HepG2 (cell line): Measurements from ENCODE around the gene SBK2. TPM values are rescaled to one million over a fixed set of nuclear protein-coding genes. Genes with fewer than 3 reads are reported as not detected.

Experiments used
- ATF1 ChIP-seq: IDR thresholded peaks from 2 replicates; pipeline ENCODE4 v1.6.1; 2016; ENCODE audit warnings: mild to moderate bottlenecking, control low read depth
- NCOA5 ChIP-seq: sonication (generic); formaldehyde crosslinking; IDR thresholded peaks from 2 replicates; pipeline ENCODE4 v1.4.0; 2020; ENCODE audit warnings: missing genetic modification reagents
- PHF20 ChIP-seq: sonication (generic); formaldehyde crosslinking; IDR thresholded peaks from 2 replicates; pipeline ENCODE4 v1.5.0; 2020; ENCODE audit warnings: mild to moderate bottlenecking, missing genetic modification reagents
- RFXAP ChIP-seq: sonication (generic); formaldehyde crosslinking; IDR thresholded peaks from 2 replicates; pipeline ENCODE4 v1.4.0; 2020; ENCODE audit warnings: missing genetic modification reagents, borderline replicate concordance
- SP5 ChIP-seq: IDR thresholded peaks from 2 replicates; pipeline ENCODE4 v1.6.1; 2016; ENCODE audit warnings: low read depth, borderline replicate concordance
- TARDBP ChIP-seq: sonication (generic); formaldehyde crosslinking; IDR thresholded peaks from 2 replicates; pipeline ENCODE4 v1.8.0; 2022; ENCODE audit warnings: mild to moderate bottlenecking, missing genetic modification reagents
- TCF12 ChIP-seq, 2 experiments: fragments of 450-650 bp in 1 of 2; sonication (generic) in 1 of 2; formaldehyde crosslinking in 1 of 2; IDR thresholded peaks; 2 replicates each; pipeline versions ENCODE4 v1.6.1 to v1.8.0; 2017 to 2022; ENCODE audit warnings: antibody characterized with exemption in 1 of 2, mild to moderate bottlenecking in 1 of 2, missing genetic modification reagents in 1 of 2, moderate library complexity in 1 of 2
- ZNF644 ChIP-seq: IDR thresholded peaks from 2 replicates; pipeline ENCODE4 v1.6.1; 2016; ENCODE audit warnings: low read depth
- ZNF672 ChIP-seq: sonication (generic); formaldehyde crosslinking; IDR thresholded peaks from 2 replicates; pipeline ENCODE4 v1.8.1; 2022; ENCODE audit warnings: missing genetic modification reagents
- ZNF780A ChIP-seq: sonication (generic); formaldehyde crosslinking; IDR thresholded peaks from 2 replicates; pipeline ENCODE4 v1.8.0; 2022; ENCODE audit warnings: mild to moderate bottlenecking, missing genetic modification reagents, moderate library complexity
- ZNF816 ChIP-seq: sonication (generic); formaldehyde crosslinking; IDR thresholded peaks from 2 replicates; pipeline ENCODE4 v1.8.0; 2022; ENCODE audit warnings: missing genetic modification reagents, mild to moderate bottlenecking, borderline replicate concordance
- ZSCAN25 ChIP-seq: sonication (generic); formaldehyde crosslinking; IDR thresholded peaks from 2 replicates; pipeline ENCODE4 v1.8.0; 2022; ENCODE audit warnings: mild to moderate bottlenecking, missing genetic modification reagents
- polyA plus RNA-seq, 8 experiments: library from polyadenylated mRNA; depleted of rRNA in 3 of 8; stranded (reverse) in 7 of 8; unstranded in 1 of 8; fragments of >200 nt; fragmentation: Illumina TruSeq in 4 of 8; extraction: Trizol in 4 of 8; gene quantifications; 2 replicates each; pipeline versions ENCODE4 v1.2.1 to v1.2.3, GENCODE V29; 2011 to 2016; ENCODE audit warnings: low read depth in 4 of 8, missing spikeins in 1 of 8, mixed read lengths in 1 of 8; ENCODE audit not compliant: insufficient read depth in 1 of 8
- total RNA-seq, 5 experiments: library from RNA; depleted of rRNA; stranded (reverse); fragments of >200 nt; fragmentation: Illumina TruSeq; extraction: Trizol; gene quantifications; 2 replicates each; pipeline ENCODE4 v1.2.3, GENCODE V29; 2016; ENCODE audit warnings: low read depth in 1 of 5
- TF ChIP-seq, protein P1 (sequence below): sonication (generic); formaldehyde crosslinking; IDR thresholded peaks from 2 replicates; pipeline ENCODE4 v1.5.0; 2020; ENCODE audit warnings: missing genetic modification reagents
- TF ChIP-seq, protein P2 (sequence below): sonication (generic); formaldehyde crosslinking; IDR thresholded peaks from 2 replicates; pipeline ENCODE4 v1.5.0; 2020; ENCODE audit warnings: missing genetic modification reagents, mild to moderate bottlenecking, borderline replicate concordance
- TF ChIP-seq, protein P3 (sequence below): IDR thresholded peaks from 2 replicates; pipeline ENCODE4 v1.6.1; 2016; ENCODE audit warnings: mild to moderate bottlenecking
- TF ChIP-seq, protein P4 (sequence below): sonication (generic); formaldehyde crosslinking; IDR thresholded peaks from 2 replicates; pipeline ENCODE4 v1.4.0; 2020; ENCODE audit warnings: missing genetic modification reagents
- TF ChIP-seq, protein P5 (sequence below): sonication (generic); formaldehyde crosslinking; IDR thresholded peaks from 2 replicates; pipeline ENCODE4 v1.5.1; 2020; ENCODE audit warnings: mild to moderate bottlenecking, moderate library complexity, missing genetic modification reagents

Gene SBK2
- total and polyA plus RNA-seq, 2 of the 13 experiments (the other 11 are each of a cell fraction or from before 2014, with no cell fraction given) = 0.24 TPM; not detected in 1

DNA sequence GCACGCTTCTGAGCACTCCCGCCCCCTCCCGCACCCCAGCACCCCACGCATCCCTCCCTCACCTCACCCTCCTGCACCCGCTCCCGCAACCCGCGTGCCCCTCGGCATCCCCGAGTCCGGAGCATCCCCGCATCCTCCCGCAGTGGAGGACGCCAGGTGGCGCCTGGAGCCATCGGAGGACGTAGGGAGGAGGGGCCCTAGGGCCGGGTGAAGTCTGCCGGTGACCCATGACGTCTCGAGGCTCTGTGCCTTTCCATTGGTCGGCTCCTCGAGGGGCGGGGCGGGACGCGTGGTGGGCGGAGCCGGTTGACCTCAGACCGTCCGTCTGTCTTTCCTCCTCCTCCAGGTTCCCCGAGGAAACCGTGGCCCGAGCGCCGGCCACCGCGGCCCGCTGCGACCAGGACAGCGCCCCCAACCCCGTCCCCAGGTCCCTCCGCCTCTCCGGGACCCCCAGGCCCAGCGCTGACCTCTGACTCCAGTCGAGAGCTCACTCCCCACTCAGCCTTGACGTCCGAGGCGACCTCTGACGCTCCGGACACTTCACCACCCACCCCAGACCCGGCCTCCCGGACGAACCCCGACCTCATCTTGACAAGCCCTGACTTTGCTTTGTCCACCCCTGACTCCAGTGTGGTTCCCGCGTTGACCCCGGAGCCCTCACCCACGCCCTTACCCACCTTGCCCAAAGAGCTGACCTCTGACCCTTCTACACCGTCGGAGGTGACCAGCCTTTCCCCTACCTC lies 19.9 kb downstream of the SBK2 start (continued):
- TF ChIP-seq ATF1 (CRISPR knock-in tag) (peak; percentile 94), ZNF780A (CRISPR knock-in tag) (no peak), TARDBP (CRISPR knock-in tag) (no peak), ZSCAN25 (CRISPR knock-in tag) (no peak), PHF20 (CRISPR knock-in tag) (0 out of 2 replicates have a peak, but pooled peaks have one; percentile 11), SP5 (CRISPR knock-in tag) (peak; percentile 79), NCOA5 (CRISPR knock-in tag) (no peak), ZNF644 (CRISPR knock-in tag) (no peak), ZNF672 (CRISPR knock-in tag) (no peak), RFXAP (CRISPR knock-in tag) (peak; percentile 100), ZNF816 (no peak), TCF12 (IDR thresholded peaks at IDR 0.05) (no peak), TCF12 (CRISPR knock-in tag; IDR thresholded peaks at IDR 0.05) (no peak)
- TF ChIP-seq, protein P1, sequence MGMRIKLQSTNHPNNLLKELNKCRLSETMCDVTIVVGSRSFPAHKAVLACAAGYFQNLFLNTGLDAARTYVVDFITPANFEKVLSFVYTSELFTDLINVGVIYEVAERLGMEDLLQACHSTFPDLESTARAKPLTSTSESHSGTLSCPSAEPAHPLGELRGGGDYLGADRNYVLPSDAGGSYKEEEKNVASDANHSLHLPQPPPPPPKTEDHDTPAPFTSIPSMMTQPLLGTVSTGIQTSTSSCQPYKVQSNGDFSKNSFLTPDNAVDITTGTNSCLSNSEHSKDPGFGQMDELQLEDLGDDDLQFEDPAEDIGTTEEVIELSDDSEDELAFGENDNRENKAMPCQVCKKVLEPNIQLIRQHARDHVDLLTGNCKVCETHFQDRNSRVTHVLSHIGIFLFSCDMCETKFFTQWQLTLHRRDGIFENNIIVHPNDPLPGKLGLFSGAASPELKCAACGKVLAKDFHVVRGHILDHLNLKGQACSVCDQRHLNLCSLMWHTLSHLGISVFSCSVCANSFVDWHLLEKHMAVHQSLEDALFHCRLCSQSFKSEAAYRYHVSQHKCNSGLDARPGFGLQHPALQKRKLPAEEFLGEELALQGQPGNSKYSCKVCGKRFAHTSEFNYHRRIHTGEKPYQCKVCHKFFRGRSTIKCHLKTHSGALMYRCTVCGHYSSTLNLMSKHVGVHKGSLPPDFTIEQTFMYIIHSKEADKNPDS (CRISPR knock-in tag) = no peak; the same call in 1 of the 2 replicates
- TF ChIP-seq, protein P2, sequence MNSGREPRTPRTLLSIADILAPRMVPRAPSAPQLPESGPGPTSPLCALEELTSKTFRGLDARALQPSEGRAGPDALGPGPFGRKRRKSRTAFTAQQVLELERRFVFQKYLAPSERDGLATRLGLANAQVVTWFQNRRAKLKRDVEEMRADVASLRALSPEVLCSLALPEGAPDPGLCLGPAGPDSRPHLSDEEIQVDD (CRISPR knock-in tag) = no peak
- TF ChIP-seq, protein P3, sequence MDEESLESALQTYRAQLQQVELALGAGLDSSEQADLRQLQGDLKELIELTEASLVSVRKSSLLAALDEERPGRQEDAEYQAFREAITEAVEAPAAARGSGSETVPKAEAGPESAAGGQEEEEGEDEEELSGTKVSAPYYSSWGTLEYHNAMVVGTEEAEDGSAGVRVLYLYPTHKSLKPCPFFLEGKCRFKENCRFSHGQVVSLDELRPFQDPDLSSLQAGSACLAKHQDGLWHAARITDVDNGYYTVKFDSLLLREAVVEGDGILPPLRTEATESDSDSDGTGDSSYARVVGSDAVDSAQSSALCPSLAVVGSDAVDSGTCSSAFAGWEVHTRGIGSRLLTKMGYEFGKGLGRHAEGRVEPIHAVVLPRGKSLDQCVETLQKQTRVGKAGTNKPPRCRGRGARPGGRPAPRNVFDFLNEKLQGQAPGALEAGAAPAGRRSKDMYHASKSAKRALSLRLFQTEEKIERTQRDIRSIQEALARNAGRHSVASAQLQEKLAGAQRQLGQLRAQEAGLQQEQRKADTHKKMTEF (CRISPR knock-in tag) = peak; percentile 60; the same call in 1 of the 2 replicates
- TF ChIP-seq, protein P4, sequence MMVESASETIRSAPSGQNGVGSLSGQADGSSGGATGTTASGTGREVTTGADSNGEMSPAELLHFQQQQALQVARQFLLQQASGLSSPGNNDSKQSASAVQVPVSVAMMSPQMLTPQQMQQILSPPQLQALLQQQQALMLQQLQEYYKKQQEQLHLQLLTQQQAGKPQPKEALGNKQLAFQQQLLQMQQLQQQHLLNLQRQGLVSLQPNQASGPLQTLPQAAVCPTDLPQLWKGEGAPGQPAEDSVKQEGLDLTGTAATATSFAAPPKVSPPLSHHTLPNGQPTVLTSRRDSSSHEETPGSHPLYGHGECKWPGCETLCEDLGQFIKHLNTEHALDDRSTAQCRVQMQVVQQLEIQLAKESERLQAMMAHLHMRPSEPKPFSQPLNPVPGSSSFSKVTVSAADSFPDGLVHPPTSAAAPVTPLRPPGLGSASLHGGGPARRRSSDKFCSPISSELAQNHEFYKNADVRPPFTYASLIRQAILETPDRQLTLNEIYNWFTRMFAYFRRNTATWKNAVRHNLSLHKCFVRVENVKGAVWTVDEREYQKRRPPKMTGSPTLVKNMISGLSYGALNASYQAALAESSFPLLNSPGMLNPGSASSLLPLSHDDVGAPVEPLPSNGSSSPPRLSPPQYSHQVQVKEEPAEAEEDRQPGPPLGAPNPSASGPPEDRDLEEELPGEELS (CRISPR knock-in tag) = peak; percentile 25; the same call in 1 of the 2 replicates
- TF ChIP-seq, protein P5, sequence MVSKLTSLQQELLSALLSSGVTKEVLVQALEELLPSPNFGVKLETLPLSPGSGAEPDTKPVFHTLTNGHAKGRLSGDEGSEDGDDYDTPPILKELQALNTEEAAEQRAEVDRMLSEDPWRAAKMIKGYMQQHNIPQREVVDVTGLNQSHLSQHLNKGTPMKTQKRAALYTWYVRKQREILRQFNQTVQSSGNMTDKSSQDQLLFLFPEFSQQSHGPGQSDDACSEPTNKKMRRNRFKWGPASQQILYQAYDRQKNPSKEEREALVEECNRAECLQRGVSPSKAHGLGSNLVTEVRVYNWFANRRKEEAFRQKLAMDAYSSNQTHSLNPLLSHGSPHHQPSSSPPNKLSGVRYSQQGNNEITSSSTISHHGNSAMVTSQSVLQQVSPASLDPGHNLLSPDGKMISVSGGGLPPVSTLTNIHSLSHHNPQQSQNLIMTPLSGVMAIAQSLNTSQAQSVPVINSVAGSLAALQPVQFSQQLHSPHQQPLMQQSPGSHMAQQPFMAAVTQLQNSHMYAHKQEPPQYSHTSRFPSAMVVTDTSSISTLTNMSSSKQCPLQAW (CRISPR knock-in tag) = peak; percentile 74; the same call in 1 of the 2 replicates
